ENCODE measurements around the gene MRTFA.
A peak's percentile ranks its signal among the peaks of the same experiment; 100 is the strongest.

The MRTFA gene

GRCh38 chr22:40408718-40409612 lies 227.6 kb downstream of the MRTFA start:
- TF ChIP-seq Cebpa-rat (IDR thresholded peaks at IDR 0.05): no peak
- no peaks in the 10 kb centered on the region for H3K27me3 ChIP-seq
- H3K9ac ChIP-seq: no peak overlapping the region
- peak overlapping the region; percentile 44 for H3K27ac ChIP-seq
- H4K20me1 ChIP-seq: peaks cover 32% of the 10 kb centered on the region
- no peaks in the 10 kb centered on the region for H3K9me3 ChIP-seq
- H3K36me3 ChIP-seq: peaks cover 87% of the 10 kb centered on the region
- peak overlapping the region; percentile 51 for H3K4me2 ChIP-seq
- no peak overlapping the region for H3K4me3 ChIP-seq
- H3K4me1 ChIP-seq: peaks cover 49% of the 10 kb centered on the region

GRCh38 chr22:40407831-40408717 lies 228.4 kb downstream of the MRTFA start:
- Histone ChIP-seq H3K27ac (peak overlapping the region; percentile 44; the same call in 1 of the 2 replicates), H3K27me3 (no peaks in the 10 kb centered on the region), H3K36me3 (peaks cover 96% of the 10 kb centered on the region), H3K9me3 (no peaks in the 10 kb centered on the region), H4K20me1 (peaks cover 37% of the 10 kb centered on the region), H3K4me1 (peaks cover 40% of the 10 kb centered on the region), H3K9ac (no peak overlapping the region), H3K4me3 (no peak overlapping the region), H3K4me2 (peak overlapping the region; percentile 51)
- no peak for TF ChIP-seq Cebpa-rat (IDR thresholded peaks at IDR 0.05)

GRCh38 chr22:40407021-40407761 lies 229.3 kb downstream of the MRTFA start:
- 0 out of 2 replicates have a peak overlapping the region, but pooled peaks have one; percentile 44 for H3K27ac ChIP-seq
- H3K27me3 ChIP-seq: no peaks in the 10 kb centered on the region
- peaks cover 99% of the 10 kb centered on the region for H3K36me3 ChIP-seq
- H3K4me1 ChIP-seq: peaks cover 35% of the 10 kb centered on the region
- H3K4me2 ChIP-seq: no peak overlapping the region
- no peaks in the 10 kb centered on the region for H3K9me3 ChIP-seq
- no peak overlapping the region for H3K4me3 ChIP-seq
- no peak overlapping the region for H3K9ac ChIP-seq
- TF ChIP-seq Cebpa-rat (IDR thresholded peaks at IDR 0.05): no peak
- peaks cover 37% of the 10 kb centered on the region for H4K20me1 ChIP-seq

GRCh38 chr22:40406063-40406890 lies 230.2 kb downstream of the MRTFA start:
- Histone ChIP-seq H3K9me3 (no peaks in the 10 kb centered on the region), H4K20me1 (peaks cover 37% of the 10 kb centered on the region), H3K4me1 (peaks cover 41% of the 10 kb centered on the region), H3K9ac (no peak overlapping the region), H3K4me3 (no peak overlapping the region), H3K4me2 (no peak overlapping the region), H3K36me3 (peaks cover 100% of the 10 kb centered on the region), H3K27ac (no peak overlapping the region), H3K27me3 (no peaks in the 10 kb centered on the region)
- TF ChIP-seq Cebpa-rat (IDR thresholded peaks at IDR 0.05): no peak

- Histone ChIP-seq H3K27ac (peak overlapping the region; percentile 22; the same call in 1 of the 2 replicates), H3K4me3 (no peak overlapping the region), H3K9me3 (no peaks in the 10 kb centered on the region), H3K9ac (no peak overlapping the region), H3K4me1 (peaks cover 49% of the 10 kb centered on the region), H3K27me3 (no peaks in the 10 kb centered on the region), H3K36me3 (peaks cover 97% of the 10 kb centered on the region), H4K20me1 (peaks cover 40% of the 10 kb centered on the region), H3K4me2 (no peak overlapping the region)
- TF ChIP-seq Cebpa-rat (IDR thresholded peaks at IDR 0.05): no peak
Measured at GRCh38 chr22:40405178-40406062, 231.1 kb downstream of the MRTFA start.

GRCh38 chr22:40404251-40405177 lies 232.0 kb downstream of the MRTFA start:
- Histone ChIP-seq H3K27ac (peak overlapping the region; percentile 22; the same call in 1 of the 2 replicates), H3K4me3 (no peak overlapping the region), H3K4me2 (no peak overlapping the region), H3K4me1 (peaks cover 49% of the 10 kb centered on the region), H3K27me3 (no peaks in the 10 kb centered on the region), H3K9ac (no peak overlapping the region), H3K9me3 (no peaks in the 10 kb centered on the region), H4K20me1 (peaks cover 40% of the 10 kb centered on the region), H3K36me3 (peaks cover 88% of the 10 kb centered on the region)
- TF ChIP-seq Cebpa-rat (IDR thresholded peaks at IDR 0.05): no peak

- no peak overlapping the region for H3K9ac ChIP-seq
- H4K20me1 ChIP-seq: peaks cover 46% of the 10 kb centered on the region
- 0 out of 2 replicates have a peak overlapping the region, but pooled peaks have one; percentile 22 for H3K27ac ChIP-seq
- no peaks in the 10 kb centered on the region for H3K27me3 ChIP-seq
- no peak overlapping the region for H3K4me3 ChIP-seq
- peaks cover 80% of the 10 kb centered on the region for H3K36me3 ChIP-seq
- H3K9me3 ChIP-seq: no peaks in the 10 kb centered on the region
- H3K4me1 ChIP-seq: peaks cover 49% of the 10 kb centered on the region
- H3K4me2 ChIP-seq: no peak overlapping the region
- TF ChIP-seq Cebpa-rat (IDR thresholded peaks at IDR 0.05): no peak
Measured at GRCh38 chr22:40403651-40404050, 232.9 kb downstream of the MRTFA start.
